ENCODE measurements around the gene SYPL1.
"Not testable (repeated sequence)": the region's sequence is repeated elsewhere in the genome, so short reads cannot be mapped to it uniquely, and the experiment has no call there.

SYPL1 gene

DNA sequence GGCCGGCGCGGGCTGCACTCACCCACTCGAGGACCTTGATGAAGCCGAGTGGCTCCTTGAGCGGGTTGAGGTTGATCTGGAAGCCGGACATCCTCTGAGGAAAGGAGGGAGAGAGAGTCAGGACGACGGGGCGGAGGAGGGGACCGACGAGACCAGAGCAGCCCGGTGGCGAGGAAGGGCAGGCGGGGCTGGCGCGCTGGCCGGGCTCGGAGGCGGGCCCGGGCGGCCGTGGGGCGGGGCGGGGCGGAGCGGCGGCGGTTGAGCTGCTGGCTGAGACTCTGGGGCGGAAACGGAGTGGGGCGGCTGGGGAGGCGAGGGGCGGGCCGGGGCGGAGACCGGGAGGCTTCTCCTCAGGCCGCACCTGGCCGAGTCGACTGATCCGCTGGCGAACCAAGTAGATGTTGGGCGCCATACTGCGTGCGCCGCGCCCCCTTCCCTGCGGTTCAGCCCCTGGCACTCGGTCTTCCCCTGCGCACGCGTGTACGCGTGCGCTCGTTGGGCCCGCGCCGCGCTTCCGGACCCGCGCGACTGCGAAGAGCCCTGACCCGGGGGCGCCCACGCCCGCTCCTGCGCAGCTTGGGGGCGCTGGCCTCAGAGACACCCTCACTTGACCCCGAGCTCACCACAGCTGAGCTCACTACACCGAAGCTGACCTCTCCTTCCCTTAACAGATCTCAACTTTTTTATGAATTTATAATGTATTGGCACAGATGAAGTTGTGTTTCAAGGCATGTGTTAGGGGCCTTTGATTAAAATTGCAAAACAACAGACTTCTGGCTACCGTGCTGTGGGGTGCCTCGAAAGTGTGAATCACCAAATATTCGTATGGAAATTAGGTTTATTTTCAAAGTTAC is at the start of gene SYPL1:
Gene SYPL1, minus strand, starts transcription at position 195 of the 854 bp plus-strand sequence. Its CDS starts 104 bp downstream, at position 91.
- DNase-seq (ENCODE audit: low spot score), result peak; percentile 78

GRCh38 chr7:106155027-106155426 is 42.9 kb upstream of the SYPL1 start:
- DNase-seq (ENCODE audit: low spot score), result no peak

- DNase-seq (ENCODE audit: low spot score), result peak; percentile 88
These were observed 41.9 kb upstream of the SYPL1 start for GRCh38 chr7:106153891-106154449.

GRCh38 chr7:106152313-106152665 is 40.2 kb upstream of the SYPL1 start:
- no peak for DNase-seq (ENCODE audit: low spot score)

- DNase-seq (ENCODE audit: low spot score), result no peak
These were observed 39.6 kb upstream of the SYPL1 start for GRCh38 chr7:106151459-106152312.

DNA sequence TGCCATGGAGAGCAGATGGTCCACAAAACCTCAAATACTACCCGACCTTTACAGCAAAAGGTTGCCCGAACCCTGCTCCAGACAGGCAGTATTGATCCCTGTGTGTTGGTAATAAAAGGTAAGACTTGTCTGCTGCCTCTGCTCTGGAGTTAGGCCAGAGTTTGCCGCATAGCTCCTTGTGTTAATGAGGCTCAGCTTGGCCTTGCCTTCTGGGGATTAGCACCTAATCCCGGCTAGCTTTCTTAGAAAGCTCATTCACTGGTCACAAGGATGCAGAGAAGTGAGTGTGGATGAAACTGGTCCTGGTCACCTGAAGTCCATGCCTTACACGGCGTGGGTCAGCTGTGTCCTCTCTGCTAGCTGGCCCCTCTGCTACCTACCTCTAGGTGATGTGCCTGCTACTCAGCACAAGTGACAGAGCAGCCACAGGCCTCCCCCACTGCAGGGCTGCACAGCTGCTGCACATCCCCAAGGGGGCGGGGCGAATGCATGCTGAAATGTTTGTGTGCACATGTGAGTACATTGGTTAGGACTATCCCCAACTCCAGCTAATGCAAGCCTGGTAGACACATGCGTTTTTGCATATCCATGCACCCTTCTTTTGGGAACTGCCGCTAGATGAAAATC is 31.7 kb upstream of the SYPL1 start:
- DNase-seq (ENCODE audit: low spot score), result no peak

GRCh38 chr7:106142136-106142535 is 30.0 kb upstream of the SYPL1 start:
- DNase-seq (ENCODE audit: low spot score), result no peak

- no peak for DNase-seq (ENCODE audit: low spot score)
These were observed 28.5 kb upstream of the SYPL1 start for GRCh38 chr7:106140406-106141173.

DNA sequence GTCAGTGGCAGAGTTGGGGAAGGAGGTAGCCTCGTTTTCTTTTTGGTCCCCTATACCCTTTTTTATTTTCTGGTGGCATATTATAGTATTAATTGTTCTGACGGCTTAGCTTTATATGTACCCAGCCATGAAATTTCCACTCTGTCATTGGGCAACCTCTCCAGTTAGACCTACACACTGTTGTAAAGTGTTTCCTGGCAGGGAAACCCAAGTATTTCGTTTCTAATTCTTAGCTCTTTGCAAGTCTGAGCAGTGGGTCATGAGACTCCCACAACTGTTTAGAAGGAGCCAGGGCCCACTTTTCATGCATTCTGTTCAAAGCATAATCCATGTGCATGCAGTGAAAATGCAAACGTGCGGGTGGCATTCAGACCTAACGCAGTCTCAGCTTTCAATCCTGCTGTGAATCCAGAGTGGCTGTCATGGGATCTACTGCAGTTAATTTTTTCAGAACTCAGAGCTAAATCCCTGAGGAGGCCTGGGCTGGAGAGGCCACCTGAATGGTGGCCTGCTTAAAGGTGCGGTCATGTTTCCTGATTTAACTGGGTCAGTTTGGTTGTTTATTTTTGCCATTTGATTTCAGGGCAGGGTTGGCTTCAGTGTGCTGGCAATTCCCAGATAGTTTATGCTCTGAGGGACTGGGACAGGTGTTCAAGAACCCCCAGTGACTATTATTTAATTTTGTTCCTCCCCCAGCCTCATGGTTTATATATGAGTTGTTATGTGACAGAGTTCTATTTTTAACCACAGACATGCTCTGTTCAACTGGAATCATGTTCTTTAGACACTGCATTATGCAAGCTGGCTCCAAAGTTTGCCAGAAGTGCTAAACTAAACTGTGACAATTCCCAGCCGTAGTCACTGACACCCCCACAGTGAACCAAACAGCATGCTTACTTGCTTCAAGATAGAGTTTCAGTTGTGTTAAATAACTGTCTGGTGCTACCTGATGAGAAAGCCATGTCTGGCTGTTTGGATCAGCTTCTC is 27.4 kb upstream of the SYPL1 start:
- DNase-seq (ENCODE audit: low spot score), result no peak

- DNase-seq (ENCODE audit: low spot score), result no peak
These were observed 26.7 kb upstream of the SYPL1 start for GRCh38 chr7:106138776-106139175.

DNA sequence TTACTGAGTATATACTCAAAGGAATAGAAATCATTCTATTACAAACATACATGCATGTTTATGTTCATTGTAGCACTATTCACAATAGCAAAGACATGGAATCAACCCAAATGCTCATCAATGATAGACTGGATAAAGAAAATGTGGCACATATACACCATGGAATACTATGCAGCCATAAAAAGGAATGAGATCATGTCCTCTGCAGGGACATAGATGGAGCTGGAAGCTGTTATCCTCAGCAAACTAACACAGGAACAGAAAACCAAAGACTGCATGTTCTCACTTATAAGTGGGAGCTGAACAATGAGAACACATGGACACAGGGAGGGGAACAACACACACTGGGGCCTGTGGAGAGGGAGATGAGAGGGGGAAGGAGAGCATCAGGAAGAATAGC is 26.1 kb upstream of the SYPL1 start:
- DNase-seq (ENCODE audit: low spot score), result not testable (repeated sequence)

DNA sequence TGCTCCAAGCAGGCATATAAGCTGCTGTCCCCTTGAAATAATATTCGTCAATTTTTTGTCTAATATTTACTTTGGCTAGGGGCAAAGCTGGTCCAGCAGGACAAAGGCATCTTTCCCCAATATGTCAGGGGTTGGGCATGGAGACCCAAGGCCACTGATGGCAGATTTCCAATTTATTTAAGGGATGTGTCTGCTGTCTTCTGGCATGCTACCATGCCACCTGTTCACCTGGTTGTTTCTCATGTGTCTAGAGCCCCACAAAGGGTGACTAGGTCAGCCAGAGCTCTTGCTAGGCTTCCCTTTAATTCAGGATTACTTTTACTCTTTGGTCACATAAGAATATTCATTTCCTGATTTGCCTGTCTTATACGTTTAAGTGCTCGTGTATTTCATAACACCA is 22.1 kb upstream of the SYPL1 start:
- DNase-seq (ENCODE audit: low spot score), result no peak

- no peak for DNase-seq (ENCODE audit: low spot score)
These were observed 17.2 kb upstream of the SYPL1 start for GRCh38 chr7:106129291-106129690.

DNA sequence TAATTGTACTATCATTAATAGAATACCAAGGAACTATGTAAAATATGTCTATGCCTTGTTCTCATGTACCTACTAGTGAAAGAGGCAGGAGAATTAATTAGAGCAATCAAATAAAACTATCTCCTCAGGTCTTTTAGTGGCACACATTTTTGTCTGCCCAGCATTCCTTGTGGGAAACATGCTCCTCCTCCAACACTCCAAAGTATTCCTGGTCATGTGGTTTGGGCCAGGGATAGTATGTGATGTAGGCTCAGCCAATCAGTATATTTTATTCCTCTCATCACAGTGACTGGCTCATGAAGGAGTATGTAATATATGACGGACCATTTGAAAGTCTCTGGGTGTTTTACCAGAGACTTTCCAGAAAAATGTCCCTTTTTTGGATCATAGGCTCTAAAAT is 16.7 kb upstream of the SYPL1 start:
- DNase-seq (ENCODE audit: low spot score), result no peak

GRCh38 chr7:106127984-106128780 is 16.1 kb upstream of the SYPL1 start:
- DNase-seq (ENCODE audit: low spot score), result no peak

DNA sequence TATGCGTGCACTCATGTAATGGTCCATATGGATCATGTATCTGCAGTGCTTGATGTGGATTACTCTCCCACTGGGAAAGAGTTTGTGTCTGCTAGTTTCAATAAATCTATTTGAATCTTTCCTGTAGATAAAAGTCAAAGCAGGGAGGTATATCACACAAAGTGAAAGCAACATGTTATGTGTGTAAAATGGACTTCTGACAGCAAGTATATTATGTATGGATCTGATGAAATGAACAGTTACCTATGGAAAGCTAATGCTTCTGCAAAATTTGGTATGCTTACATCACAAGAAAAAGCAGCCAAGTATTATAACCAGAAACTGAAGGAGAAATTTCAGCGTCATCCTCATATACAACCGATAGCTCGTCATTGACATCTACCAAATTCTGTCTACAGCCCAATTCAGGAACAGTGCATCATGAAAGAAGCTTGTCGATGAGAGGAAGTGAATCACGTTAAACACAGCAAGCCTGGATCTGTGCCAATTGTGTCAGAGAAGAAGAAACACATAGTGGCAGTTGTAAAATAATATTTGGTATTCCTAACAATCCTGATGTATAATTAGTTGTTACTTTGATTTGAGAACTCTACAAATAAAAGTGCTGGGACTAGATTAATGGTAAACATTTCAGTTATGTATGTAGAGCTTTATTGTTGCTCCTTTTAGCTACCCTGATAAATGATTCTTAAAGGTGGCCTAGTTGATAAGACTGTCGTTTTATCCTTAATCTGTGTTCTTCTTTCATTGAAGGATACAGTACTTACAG is 14.2 kb upstream of the SYPL1 start:
- DNase-seq (ENCODE audit: low spot score), result peak; percentile 22

- DNase-seq (ENCODE audit: low spot score), result no peak
These were observed 13.3 kb upstream of the SYPL1 start for GRCh38 chr7:106125417-106125816.

GRCh38 chr7:106124186-106124585 is 12.1 kb upstream of the SYPL1 start:
- no peak for DNase-seq (ENCODE audit: low spot score)

GRCh38 chr7:106122713-106123112 is 10.6 kb upstream of the SYPL1 start:
- DNase-seq (ENCODE audit: low spot score), result no peak

Data from pons (tissue), 1 donor.